Neutrophil (primary cell): ENCODE data around the gene TEX2.

Experiments used
- H3K27ac ChIP-seq: fragments of 200-600 bp; sonication (generic); 2 replicates; pipeline ENCODE4 v1.5.1; 2016; ENCODE audit warnings: mild to moderate bottlenecking, moderate library complexity
- H3K27me3 ChIP-seq: fragments of 200-600 bp; sonication (generic); 2 replicates; pipeline ENCODE4 v1.6.0; 2016; ENCODE audit warnings: mild to moderate bottlenecking
- H3K36me3 ChIP-seq: fragments of 200-600 bp; sonication (generic); 2 replicates; pipeline ENCODE4 v1.5.1; 2017
- H3K4me1 ChIP-seq, 2 experiments: fragments of 200-600 bp in 1 of 2; sonication (generic) in 1 of 2; 1 replicate in 1 of 2; 2 replicates in 1 of 2; pipeline versions ENCODE4 v1.5.1 to v1.6.1; 2013 to 2016; ENCODE audit warnings: low read depth in 1 of 2, low read length in 1 of 2, mild to moderate bottlenecking in 1 of 2, moderate library complexity in 1 of 2; ENCODE audit not compliant: control insufficient read depth in 1 of 2, insufficient read depth in 1 of 2
- H3K4me3 ChIP-seq, 2 experiments: fragments of 200-600 bp in 1 of 2; sonication (generic) in 1 of 2; 1 replicate in 1 of 2; 2 replicates in 1 of 2; pipeline ENCODE4 v1.5.1; 2013 to 2016; ENCODE audit warnings: low read depth in 1 of 2, low read length in 1 of 2, mild to moderate bottlenecking in 1 of 2, moderate library complexity in 1 of 2
- H3K9me3 ChIP-seq: fragments of 200-600 bp; sonication (generic); 2 replicates; pipeline ENCODE4 v1.5.1; 2016
- TF ChIP-seq, protein P1 (sequence below): fragments of 200-600 bp; sonication (generic); IDR thresholded peaks from 2 replicates; pipeline ENCODE4 v1.5.1; 2016; ENCODE audit warnings: antibody characterized with exemption

TEX2 gene

DNA sequence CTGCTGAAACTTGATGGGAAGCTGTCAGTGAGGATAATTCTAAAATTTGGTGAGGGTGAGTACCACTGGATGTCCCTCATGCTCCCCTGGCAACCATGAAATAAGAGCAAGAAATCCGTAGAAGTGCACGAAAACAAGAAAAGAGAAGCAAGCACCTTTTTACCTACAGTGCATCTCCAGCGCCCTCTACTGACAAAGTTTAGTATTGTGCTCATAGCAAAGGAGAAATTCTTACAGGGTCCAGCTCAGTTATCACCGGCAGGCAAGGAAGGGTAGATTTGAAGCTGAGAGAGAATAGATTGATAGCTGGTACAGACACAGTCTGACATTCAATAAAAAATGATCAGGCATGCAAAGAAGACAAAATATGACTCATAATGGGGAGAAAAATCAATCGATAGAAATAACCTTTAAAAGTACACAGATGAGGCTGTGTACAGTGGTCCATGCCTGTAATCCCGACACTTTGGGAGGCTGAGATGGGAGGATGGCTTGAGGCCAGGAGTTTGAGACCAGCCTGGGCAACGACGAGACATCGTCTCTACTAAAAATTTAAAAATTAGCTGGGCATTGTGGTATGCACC is 28.3 kb upstream of the TEX2 start:
- Histone ChIP-seq H3K27me3 (no peaks in the 10 kb centered on the region), H3K4me3 (no peak overlapping the region), H3K4me1 (peaks cover 6 to 8% of the 10 kb centered on the region in 2 experiments), H3K36me3 (no peaks in the 10 kb centered on the region), H3K9me3 (no peaks in the 10 kb centered on the region), H3K27ac (no peak overlapping the region)
- TF ChIP-seq, protein P1, sequence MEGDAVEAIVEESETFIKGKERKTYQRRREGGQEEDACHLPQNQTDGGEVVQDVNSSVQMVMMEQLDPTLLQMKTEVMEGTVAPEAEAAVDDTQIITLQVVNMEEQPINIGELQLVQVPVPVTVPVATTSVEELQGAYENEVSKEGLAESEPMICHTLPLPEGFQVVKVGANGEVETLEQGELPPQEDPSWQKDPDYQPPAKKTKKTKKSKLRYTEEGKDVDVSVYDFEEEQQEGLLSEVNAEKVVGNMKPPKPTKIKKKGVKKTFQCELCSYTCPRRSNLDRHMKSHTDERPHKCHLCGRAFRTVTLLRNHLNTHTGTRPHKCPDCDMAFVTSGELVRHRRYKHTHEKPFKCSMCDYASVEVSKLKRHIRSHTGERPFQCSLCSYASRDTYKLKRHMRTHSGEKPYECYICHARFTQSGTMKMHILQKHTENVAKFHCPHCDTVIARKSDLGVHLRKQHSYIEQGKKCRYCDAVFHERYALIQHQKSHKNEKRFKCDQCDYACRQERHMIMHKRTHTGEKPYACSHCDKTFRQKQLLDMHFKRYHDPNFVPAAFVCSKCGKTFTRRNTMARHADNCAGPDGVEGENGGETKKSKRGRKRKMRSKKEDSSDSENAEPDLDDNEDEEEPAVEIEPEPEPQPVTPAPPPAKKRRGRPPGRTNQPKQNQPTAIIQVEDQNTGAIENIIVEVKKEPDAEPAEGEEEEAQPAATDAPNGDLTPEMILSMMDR, result peak; percentile 15

- no peak overlapping the region for H3K4me3 ChIP-seq
- TF ChIP-seq, protein P1, result no peak
- no peak overlapping the region for H3K27ac ChIP-seq
- H3K27me3 ChIP-seq, result no peaks in the 10 kb centered on the region
- no peaks in the 10 kb centered on the region for H3K9me3 ChIP-seq
- H3K36me3 ChIP-seq, result no peaks in the 10 kb centered on the region
- H3K4me1 ChIP-seq, result peaks cover 6 to 8% of the 10 kb centered on the region in 2 experiments
Observed at GRCh38 chr17:64289741-64290141, 26.7 kb upstream of the TEX2 start.

- Histone ChIP-seq H3K36me3 (no peaks in the 10 kb centered on the region), H3K27me3 (no peaks in the 10 kb centered on the region), H3K4me1 (peaks cover 15% of the 10 kb centered on the region in 2 experiments), H3K4me3 (no peak overlapping the region), H3K9me3 (no peaks in the 10 kb centered on the region), H3K27ac (no peak overlapping the region)
- TF ChIP-seq, protein P1, result no peak
Observed at GRCh38 chr17:64282753-64283080, 19.7 kb upstream of the TEX2 start.

- Histone ChIP-seq H3K27me3 (no peaks in the 10 kb centered on the region), H3K4me3 (no peak overlapping the region), H3K9me3 (no peaks in the 10 kb centered on the region), H3K4me1 (peaks cover 12 to 15% of the 10 kb centered on the region in 2 experiments), H3K27ac (no peak overlapping the region), H3K36me3 (no peaks in the 10 kb centered on the region)
- TF ChIP-seq, protein P1, result peak; percentile 62
Observed at GRCh38 chr17:64281962-64282752, 19.1 kb upstream of the TEX2 start.

DNA sequence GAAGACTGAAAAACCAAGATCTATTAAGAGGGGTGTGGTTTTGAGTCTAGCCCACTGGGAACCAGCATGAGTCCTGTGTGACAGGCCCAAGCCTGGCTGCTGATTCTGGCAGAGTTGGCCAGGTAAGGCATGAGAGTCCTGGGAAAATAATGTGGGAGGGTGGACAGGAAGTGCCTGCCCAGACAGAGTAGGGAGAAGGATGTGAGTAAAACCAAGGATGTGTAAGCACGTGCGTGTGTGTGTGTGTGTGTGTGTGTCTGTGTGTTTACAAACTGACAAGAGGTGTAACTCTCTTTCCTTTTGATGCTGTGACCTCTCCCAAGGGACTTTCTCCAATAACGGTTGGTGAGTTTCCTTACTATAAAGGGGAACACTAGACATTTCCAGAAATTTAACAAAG is 15.6 kb upstream of the TEX2 start:
- Histone ChIP-seq H3K36me3 (no peaks in the 10 kb centered on the region), H3K9me3 (no peaks in the 10 kb centered on the region), H3K27ac (no peak overlapping the region), H3K4me3 (no peak overlapping the region), H3K4me1 (peaks cover 12 to 15% of the 10 kb centered on the region in 2 experiments), H3K27me3 (no peaks in the 10 kb centered on the region)
- TF ChIP-seq, protein P1, result no peak
